ENCODE measurements around the gene SMPD1. TPM values are rescaled to one million over a fixed set of nuclear protein-coding genes. Genes with fewer than 3 reads are reported as not detected.

Gene SMPD1
- total and polyA plus RNA-seq, 2 of the 4 experiments (the other 2 are of a cell fraction): 19.5 to 108 TPM

DNA sequence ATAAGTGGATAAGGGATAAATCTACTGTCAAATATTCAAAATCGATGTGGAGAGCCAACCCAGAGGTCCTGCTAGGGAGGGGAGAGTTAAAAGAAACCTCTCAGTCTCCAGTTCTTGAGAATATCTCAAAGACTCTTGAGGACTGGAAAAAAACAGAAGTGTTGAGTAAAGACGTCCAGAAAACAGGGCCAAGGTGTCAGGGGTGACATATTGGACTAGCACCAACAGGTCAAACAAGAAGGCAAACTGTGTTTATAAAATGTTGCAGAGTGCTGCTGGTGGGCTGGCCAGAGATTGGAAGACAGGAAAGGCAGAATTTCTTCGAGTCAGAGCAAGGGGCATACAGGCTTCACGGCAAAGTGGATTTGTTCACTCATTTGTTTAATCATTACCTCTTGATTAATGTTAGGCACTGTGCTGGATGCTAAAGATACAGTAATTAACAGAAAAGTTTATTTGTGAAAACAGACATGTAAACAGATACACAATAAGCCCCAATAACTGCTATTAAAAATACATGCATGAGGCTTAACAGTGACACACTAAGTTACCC, 33.7 kb upstream of the SMPD1 start:
- peak overlapping the region; percentile 52; the same call in 1 of the 2 replicates for H4K5ac ChIP-seq (ENCODE audit: low read depth, low read length)
- peaks cover 13% of the 10 kb centered on the region for H3K4me1 ChIP-seq (ENCODE audit: control insufficient read depth, insufficient read depth, low read length)
- H3K4me3 ChIP-seq (ENCODE audit: insufficient read depth, low read depth, low read length): no peak overlapping the region
- POLR2A ChIA-PET (ENCODE audit: unreplicated experiment): no interaction called here
- peak overlapping the region; percentile 67 for H4K91ac ChIP-seq (ENCODE audit: insufficient read depth, low read depth, low read length)
- H2BK5ac ChIP-seq (ENCODE audit: low read depth, low read length, poor library complexity, severe bottlenecking): peak overlapping the region; percentile 47
- H3K9me3 ChIP-seq (ENCODE audit: control insufficient read depth, insufficient read depth, low read length): no peaks in the 10 kb centered on the region
- no CpG with 5 or more reads among the region's 4 CpGs for WGBS, 2 experiments (ENCODE audit: extremely low coverage in 2 of 2, insufficient read length in 1 of 2)
- H2AK9ac ChIP-seq (replicated peaks; ENCODE audit: low read depth, low read length, poor library complexity): no peak overlapping the region
- peak overlapping the region; percentile 59 for H2BK120ac ChIP-seq (ENCODE audit: low read depth, low read length)
- H3K27ac ChIP-seq (ENCODE audit: insufficient read depth, low read length): no peak overlapping the region
- peaks cover 7% of the 10 kb centered on the region for H3K9me1 ChIP-seq (ENCODE audit: insufficient read depth, low read length)
- H3K9ac ChIP-seq (ENCODE audit: low read depth, low read length): no peak overlapping the region
- no peaks in the 10 kb centered on the region for H3K79me1 ChIP-seq (ENCODE audit: low read depth in 1 of 2, low read length in 2 of 2)
- H2BK15ac ChIP-seq (ENCODE audit: low read depth, low read length): peak overlapping the region; percentile 12; the same call in 1 of the 3 replicates
- H3K23ac ChIP-seq (ENCODE audit: low read depth, low read length): peak overlapping the region; percentile 55; the same call in 1 of the 2 replicates
- H3K18ac ChIP-seq (ENCODE audit: low read depth, low read length): peak overlapping the region; percentile 71; the same call in 1 of the 2 replicates
- BruUV-seq (replicated peaks): no TSS peak
- H4K8ac ChIP-seq (ENCODE audit: low read depth in 2 of 2, low read length in 2 of 2): peak overlapping the region; percentile 28 to 78; a peak in 3 of 4 replicates
- no peak overlapping the region for H2AK5ac ChIP-seq (ENCODE audit: low read depth, low read length)
- peak overlapping the region; percentile 55; the same call in 1 of the 2 replicates for H3K4me2 ChIP-seq (ENCODE audit: low read depth, low read length)
- TF ChIP-seq NFE2L2 (IDR thresholded peaks at IDR 0.05; ENCODE audit: low read depth, low read length) (no peak), CEBPB (IDR thresholded peaks at IDR 0.05; ENCODE audit: low read depth, low read length) (no peak), POLR2A (IDR thresholded peaks at IDR 0.05; ENCODE audit: low read depth, low read length) (no peak), MXI1 (IDR thresholded peaks at IDR 0.05; ENCODE audit: borderline replicate concordance, low read depth, low read length) (no peak), RAD21 (IDR thresholded peaks at IDR 0.05; ENCODE audit: low read length) (no peak), MAFK (IDR thresholded peaks at IDR 0.05; ENCODE audit: low read depth, low read length) (no peak), ELK1 (IDR thresholded peaks at IDR 0.05; ENCODE audit: borderline replicate concordance, low read depth, low read length) (no peak), RCOR1 (IDR thresholded peaks at IDR 0.05; ENCODE audit: insufficient replicate concordance, low read length) (no peak), CTCF (conservative IDR thresholded peaks at IDR 0.05; ENCODE audit: low read depth, low read length) (no peak), BHLHE40 (IDR thresholded peaks at IDR 0.05; ENCODE audit: low read depth, low read length) (no peak), FOS (IDR thresholded peaks at IDR 0.05; ENCODE audit: low read depth, low read length) (no peak), CHD1 (IDR thresholded peaks at IDR 0.05; ENCODE audit: low read depth, low read length) (no peak)
- CTCF ChIA-PET: interaction anchor here (0.6 to 3.8 kb wide), 4 partner anchors 23 to 172 kb away, joined by 3 to 49 read pairs (median 4); no protein-coding TSS in a partner anchor
- DNase-seq (no peak), ATAC-seq (ENCODE audit: low read depth) (0 out of 2 replicates have a peak, but pooled peaks have one; percentile 5)
- peak overlapping the region; percentile 89 for H2BK20ac ChIP-seq (ENCODE audit: low read depth, low read length)
- no peaks in the 10 kb centered on the region for H3K27me3 ChIP-seq (ENCODE audit: control insufficient read depth, insufficient read depth, low read length)
- peak overlapping the region; percentile 61 for H3K4ac ChIP-seq (ENCODE audit: low read depth, low read length)
- H2AFZ ChIP-seq (replicated peaks; ENCODE audit: low read length, poor library complexity): peak overlapping the region; percentile 80
- dilution Hi-C loops (cut with HindIII; ENCODE audit: low sequenced_read_pairs, unreplicated experiment): no loop called here
- intact Hi-C loops (cut with micrococcal nuclease): no loop called here
- no peaks in the 10 kb centered on the region for H3K36me3 ChIP-seq (ENCODE audit: control insufficient read depth, insufficient read depth, low read length)
- peak overlapping the region; percentile 29 for H3K14ac ChIP-seq (replicated peaks; ENCODE audit: low read depth, low read length)
- no peak overlapping the region for H3K56ac ChIP-seq (ENCODE audit: extremely low read depth, insufficient read depth, low read length)
- H4K20me1 ChIP-seq (ENCODE audit: insufficient read depth, low read length): no peaks in the 10 kb centered on the region
- in situ Hi-C loops (cut with MboI; ENCODE audit: low sequenced_read_pairs): loop anchor here (10.0 to 25.0 kb wide), 2 partner anchors 332 to 669 kb away; partner anchors contain the start of genes TRIM22 and TRIM5
